Retina (tissue), 1 donor: ENCODE data around the gene HNRNPUL1.

ENCODE experiments used
- DNase-seq: peaks from one replicate; pipeline ENCODE4 v3.0.0-alpha.2; 2016

The HNRNPUL1 gene

DNA sequence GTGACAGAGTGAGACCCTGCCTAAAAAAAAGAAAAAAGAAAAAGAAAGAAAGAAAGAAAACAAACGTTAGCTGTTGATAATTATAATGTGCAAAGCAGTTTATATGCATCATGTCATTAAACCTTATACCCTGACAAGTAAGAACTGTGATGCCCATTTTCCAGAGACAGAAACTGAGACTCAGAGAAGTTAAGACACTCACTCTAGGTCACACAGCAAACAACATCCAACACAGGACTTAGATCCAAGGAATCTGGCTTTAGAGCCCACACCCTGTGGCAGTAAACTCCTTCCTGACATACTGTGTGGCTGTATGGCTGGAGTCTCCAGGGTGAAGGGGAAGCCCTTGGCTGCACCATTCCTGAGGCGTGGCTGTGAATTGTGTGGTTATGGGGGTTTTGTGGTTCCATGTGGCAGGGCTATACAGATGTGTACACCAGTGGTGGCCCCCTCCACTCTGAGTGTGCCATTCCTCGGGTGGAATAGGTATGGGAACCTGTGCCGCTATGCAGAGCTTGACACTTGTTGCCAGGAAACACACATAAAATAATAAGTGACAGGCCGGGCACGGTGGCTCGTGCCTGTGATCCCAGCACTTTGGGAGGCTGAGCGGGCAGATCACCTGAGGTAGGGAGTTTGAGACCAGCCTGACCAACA lies 29.5 kb upstream of the HNRNPUL1 start:
- no peak for DNase-seq

DNA sequence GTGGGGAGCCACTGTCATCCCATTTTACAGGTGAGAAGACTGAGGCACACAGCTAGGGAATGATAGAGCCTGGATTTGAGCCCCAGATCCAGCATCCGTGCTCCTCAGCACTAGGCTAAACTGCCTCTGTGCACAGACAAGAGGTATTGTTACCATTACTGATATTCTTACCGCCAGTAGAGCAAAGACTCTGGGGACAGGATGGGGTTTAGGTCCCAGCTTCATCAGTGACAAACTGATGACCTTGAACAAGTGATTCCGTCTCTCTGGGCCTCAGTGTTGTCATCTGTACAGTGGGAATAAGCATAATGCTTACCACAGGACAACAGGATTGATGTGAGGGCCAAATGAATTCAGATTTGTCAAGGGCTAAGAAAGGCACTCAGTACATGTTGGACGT lies 28.7 kb upstream of the HNRNPUL1 start:
- no peak for DNase-seq

- no peak for DNase-seq
Observed at GRCh38 chr19:41238244-41238643, 25.9 kb upstream of the HNRNPUL1 start.

GRCh38 chr19:41239363-41239762 lies 24.8 kb upstream of the HNRNPUL1 start:
- no peak for DNase-seq

DNA sequence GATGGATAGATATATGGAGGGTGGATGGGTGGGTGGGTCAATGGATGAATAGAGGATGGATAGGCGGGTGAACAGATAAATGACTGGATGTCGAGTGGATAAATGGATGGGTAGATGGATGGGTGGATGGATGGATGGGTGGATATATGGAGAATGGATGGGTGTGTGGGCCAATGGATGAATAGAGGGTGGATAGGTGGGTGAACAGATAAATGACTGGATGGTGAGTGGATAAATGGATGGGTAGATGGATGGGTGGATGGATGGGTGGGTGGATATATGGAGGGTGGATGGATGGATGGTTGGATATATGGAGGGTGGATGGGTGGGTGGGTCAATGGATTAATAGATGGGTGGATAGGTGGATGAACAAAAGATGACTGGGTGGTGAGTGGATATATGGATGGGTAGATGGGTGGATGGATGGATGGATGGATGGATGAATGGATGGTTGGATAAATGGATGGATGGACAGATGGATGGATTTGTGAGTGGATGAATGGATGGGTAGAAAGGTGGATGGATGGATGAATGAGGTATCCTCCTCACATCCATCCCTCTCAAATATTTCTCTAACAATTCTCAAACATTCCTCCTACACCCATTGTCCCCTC lies 24.1 kb upstream of the HNRNPUL1 start:
- DNase-seq: no peak

GRCh38 chr19:41241859-41242258 lies 22.3 kb upstream of the HNRNPUL1 start:
- DNase-seq: no peak

- DNase-seq: no peak
Observed at GRCh38 chr19:41244117-41244516, 20.1 kb upstream of the HNRNPUL1 start.

DNA sequence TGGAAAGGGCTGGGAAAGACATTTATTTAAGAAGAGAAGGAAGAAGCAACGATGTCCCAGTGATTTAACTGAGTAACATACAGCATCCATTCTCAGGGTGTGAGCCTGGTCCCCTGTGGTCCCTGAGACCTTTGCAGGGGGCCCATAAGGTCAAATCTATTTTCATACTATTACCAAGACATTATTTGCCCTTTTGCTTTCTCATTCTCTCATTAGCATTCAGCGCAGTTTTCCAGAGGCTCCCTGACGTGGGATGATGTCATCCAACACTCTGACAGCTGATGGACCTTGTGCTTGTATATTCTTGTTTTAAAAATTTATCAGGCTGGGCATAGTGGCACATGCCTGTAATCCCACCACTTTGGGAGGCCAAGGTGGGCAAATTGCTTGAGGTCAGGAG lies 18.3 kb upstream of the HNRNPUL1 start:
- DNase-seq: no peak

- no peak for DNase-seq
Observed at GRCh38 chr19:41248895-41249294, 15.3 kb upstream of the HNRNPUL1 start.

- no peak for DNase-seq
Observed at GRCh38 chr19:41249707-41250423, 14.3 kb upstream of the HNRNPUL1 start.

DNA sequence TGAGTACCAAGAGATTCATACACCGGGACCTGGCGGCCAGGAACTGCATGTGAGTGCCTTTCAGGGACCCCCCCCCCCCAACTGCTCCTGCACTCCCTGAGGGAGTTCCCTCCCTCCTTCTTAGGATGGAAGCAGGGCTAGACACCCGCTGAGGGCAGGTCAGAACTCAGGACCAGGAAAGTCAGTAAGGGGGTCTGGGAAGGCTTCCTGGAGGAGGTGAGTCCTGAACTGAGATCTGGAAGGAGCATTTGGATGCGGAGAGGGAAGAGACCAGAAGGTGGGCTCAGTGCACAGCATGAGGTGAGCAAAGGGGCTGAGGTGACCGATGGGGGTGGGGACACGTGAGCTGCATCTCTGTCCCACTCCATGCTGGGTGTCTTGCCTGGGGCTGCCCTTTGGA lies 10.5 kb upstream of the HNRNPUL1 start:
- no peak for DNase-seq

DNA sequence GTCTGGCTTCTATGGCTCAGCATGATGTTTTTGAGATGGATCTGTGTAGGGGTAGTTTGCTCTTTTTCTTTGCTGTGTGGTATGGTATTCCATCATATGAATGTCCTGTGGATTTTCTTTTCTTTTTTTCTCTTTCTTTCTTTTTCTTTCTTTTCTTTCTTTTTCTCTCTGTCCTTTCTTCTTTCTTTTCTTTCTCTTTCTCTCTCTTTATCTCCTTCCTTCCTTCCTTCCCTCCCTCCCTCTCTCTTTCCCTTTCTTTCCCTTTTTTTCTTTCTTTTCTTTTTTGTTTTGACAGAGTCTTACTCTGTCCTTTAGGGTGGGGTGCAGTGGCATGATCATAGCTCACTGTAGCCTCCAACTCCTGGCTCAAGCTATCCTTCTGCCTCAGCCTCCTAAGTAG lies 9.0 kb upstream of the HNRNPUL1 start:
- no peak for DNase-seq

DNA sequence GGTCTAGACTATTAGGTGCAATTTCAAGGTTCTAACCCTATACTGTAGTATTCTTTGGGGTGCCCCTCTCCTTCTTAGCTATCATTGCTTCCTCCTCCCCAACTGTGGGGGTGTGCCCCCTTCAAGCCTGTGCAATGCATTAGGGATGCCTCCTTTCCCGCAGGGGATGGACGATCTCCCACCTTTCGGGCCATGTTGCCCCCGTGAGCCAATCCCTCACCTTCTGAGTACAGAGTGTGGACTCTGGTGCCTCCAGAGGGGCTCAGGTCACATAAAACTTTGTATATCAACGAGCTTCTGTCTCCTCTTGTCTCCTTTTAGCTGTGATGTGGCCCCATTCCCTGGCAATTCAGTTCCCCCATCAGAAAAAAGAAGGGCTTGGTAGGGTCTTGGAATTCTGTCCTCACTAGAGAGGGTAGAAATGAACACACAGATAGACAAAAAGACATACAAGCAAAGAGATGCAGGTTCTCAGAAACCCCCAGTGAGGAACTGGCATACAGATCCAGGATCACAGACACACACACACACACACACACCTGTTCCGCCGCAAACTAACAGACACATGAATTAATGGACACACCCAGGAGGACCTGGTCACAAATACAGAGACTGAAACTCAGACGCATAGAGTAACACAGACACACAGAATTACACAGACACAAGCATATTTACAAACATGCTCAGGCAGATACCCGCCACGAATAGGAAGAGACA lies 2.5 kb upstream of the HNRNPUL1 start:
- DNase-seq: no peak

DNA sequence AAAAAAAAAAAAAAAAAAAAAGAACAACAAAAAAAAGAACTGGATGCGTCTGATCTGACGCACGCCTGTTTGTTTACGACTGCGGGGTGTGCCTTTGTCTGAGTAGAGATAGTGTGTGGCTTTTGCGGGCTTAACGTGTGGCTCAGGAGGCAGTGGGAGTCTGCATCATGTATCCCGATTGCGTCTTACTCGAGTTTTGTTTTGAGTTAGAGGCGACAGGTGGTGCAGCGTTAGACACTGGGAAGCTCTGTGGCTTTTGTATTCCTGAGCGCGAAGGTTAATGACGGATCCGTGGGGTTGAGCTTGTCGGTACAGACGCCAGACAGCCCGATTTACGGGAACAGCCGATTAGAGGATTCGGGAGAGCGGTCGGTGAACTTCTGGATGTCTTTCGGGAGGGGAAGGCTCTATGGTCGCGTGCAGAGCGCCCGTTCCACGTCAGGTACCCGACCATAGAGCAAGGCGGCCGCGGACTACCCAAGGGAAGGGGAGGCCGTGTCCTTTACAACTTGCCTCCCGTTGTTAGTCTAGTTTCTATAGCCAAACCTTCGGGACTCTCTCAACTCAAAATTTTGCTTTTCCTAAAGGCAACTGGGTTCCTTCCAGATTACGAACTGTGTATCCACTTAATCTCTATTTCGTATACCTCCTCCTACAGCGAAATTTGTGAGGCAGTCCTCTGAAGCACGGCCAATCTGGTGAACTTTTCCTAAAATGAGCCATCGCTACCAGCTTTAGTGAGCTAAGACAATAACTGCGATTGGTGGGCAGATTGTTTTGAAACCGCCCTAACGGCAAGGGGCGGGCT lies 926 bp upstream of the HNRNPUL1 start:
- peak; percentile 89 for DNase-seq

GRCh38 chr19:41264581-41265394 lies 616 bp downstream of the HNRNPUL1 start:
- no peak for DNase-seq

DNA sequence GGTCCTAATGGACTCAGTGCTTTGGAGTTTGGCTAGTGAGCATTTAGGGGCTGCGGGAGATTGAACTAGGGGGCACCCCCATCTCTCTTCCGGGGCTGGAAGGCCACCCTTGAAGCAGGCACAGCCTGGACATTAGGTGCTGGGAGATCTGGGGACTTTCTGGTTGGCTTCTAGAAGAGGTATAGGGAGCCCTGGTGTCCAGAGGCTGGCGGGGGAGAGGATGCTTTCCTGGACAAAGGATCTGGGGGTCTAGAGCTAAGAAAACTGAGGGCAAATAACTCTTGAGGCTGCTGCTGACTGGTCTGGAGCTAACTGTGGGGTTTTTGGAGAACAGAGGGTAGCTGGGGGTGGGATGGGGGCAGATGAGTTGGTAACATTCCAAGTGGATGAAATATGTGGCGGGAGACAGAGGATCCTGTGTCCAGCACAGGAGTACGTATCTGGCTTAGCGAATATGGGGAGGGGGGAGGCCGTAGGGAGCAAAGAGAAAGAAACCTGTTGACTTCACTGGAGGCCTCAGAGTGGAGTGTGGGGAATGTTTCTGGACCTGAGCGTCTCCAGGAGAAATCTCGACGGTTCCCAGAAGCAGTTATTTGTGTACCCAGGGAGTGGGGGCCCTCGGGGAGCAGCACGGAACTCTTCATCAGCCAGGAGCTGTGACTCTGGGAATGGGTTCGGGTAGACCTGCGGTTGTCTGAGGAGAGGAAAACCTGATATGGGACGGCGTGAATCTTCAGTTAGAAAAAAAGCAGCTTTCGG lies 1.4 kb downstream of the HNRNPUL1 start:
- peak; percentile 45 for DNase-seq

- DNase-seq: no peak
Observed at GRCh38 chr19:41269055-41269454, 4.9 kb downstream of the HNRNPUL1 start.

GRCh38 chr19:41269571-41269970 lies 5.4 kb downstream of the HNRNPUL1 start:
- no peak for DNase-seq

DNA sequence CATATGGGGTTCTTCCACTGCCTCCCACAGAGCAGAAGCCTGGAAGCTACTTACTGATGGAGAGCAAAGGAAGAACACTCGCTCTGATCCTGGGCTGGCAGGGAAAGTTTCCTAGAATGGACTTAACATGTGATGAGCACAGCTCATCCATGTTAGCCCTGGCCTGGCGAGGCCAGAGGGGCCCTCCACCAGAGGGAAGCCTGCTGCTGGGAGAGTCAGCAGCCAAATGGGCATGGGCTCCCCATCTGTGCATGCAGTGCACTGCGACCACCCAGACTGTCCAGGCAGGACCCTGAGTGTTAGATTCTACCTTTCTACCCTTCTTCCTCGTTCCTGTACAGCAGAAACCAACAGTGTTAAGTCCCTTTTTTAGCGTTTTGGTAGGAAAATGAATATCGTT lies 8.9 kb downstream of the HNRNPUL1 start:
- no peak for DNase-seq

- DNase-seq: no peak
Observed at GRCh38 chr19:41274802-41275201, 10.6 kb downstream of the HNRNPUL1 start.

GRCh38 chr19:41276231-41276630 lies 12.1 kb downstream of the HNRNPUL1 start:
- DNase-seq: no peak
